HL-60/S4 treated with phorbol 12-myristate 13-acetate at 8.2 ng/mL for 4 days and 3 days (cell line): ENCODE data around the gene ITGAD.

Experiments used
- in situ Hi-C: fragments of 300-500 bp; cut with MboI; formaldehyde crosslinking; loops from 2 replicates; pipeline ENCODE4 v1.15.0; 2022; ENCODE audit warnings: low sequenced_read_pairs

The ITGAD gene

GRCh38 chr16:31365131-31365865 lies 27.8 kb upstream of the ITGAD start:
- in situ Hi-C loops, result no loop called here

- in situ Hi-C loops, result no loop called here
Observed at GRCh38 chr16:31367853-31368252, 25.3 kb upstream of the ITGAD start.

GRCh38 chr16:31371008-31371407 lies 22.1 kb upstream of the ITGAD start:
- in situ Hi-C loops, result no loop called here

GRCh38 chr16:31371619-31372484 lies 21.3 kb upstream of the ITGAD start:
- in situ Hi-C loops, result no loop called here

- in situ Hi-C loops, result no loop called here
Observed at GRCh38 chr16:31373235-31373634, 19.9 kb upstream of the ITGAD start.

DNA sequence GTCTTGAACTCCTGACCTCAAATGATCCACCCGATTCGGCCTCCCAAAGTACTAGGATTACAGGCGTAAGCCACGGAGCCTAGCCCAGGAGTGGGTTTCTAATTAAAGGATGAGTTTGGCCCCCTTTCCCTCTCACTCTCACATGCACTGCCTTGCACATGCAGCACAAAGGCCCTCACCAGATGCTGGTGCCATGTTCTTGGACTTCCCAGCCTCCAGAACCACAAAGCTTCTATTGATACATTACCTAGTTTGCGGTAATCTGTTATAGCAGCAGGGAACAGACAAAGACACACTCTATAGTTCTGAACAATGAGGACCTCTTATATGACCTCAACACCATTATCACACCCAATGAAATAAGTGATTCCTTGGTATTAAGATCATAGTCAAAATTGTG lies 17.9 kb upstream of the ITGAD start:
- in situ Hi-C loops, result no loop called here

DNA sequence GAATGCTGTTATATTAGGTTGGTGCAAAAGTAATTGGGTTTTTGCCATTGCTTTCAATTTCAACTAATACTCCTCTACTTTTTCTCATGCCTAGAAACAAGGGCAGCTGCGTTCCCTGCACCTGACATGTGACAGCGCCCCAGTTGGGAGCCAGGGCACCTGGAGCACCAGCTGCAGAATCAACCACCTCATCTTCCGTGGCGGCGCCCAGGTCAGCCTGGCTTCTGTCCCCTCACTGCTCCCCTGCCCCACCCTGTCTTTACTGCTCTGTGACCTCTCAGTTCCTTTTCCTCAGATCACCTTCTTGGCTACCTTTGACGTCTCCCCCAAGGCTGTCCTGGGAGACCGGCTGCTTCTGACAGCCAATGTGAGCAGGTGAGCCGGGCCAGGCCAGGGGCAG lies 16.4 kb upstream of the ITGAD start:
- in situ Hi-C loops, result no loop called here

GRCh38 chr16:31377210-31377903 lies 15.8 kb upstream of the ITGAD start:
- in situ Hi-C loops, result no loop called here

DNA sequence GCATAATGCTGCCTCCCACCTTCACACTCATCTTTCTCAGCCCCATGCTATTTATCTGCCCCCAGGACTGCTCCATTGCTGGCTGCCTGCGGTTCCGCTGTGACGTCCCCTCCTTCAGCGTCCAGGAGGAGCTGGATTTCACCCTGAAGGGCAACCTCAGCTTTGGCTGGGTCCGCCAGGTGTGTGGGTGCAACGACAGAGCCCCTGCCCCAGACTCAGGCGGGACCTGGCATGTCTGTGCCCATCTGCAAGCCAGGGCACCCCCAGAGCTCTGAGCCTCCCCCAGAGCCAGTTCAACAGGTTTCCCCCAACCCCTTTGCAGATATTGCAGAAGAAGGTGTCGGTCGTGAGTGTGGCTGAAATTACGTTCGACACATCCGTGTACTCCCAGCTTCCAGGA lies 12.9 kb upstream of the ITGAD start:
- in situ Hi-C loops, result no loop called here

DNA sequence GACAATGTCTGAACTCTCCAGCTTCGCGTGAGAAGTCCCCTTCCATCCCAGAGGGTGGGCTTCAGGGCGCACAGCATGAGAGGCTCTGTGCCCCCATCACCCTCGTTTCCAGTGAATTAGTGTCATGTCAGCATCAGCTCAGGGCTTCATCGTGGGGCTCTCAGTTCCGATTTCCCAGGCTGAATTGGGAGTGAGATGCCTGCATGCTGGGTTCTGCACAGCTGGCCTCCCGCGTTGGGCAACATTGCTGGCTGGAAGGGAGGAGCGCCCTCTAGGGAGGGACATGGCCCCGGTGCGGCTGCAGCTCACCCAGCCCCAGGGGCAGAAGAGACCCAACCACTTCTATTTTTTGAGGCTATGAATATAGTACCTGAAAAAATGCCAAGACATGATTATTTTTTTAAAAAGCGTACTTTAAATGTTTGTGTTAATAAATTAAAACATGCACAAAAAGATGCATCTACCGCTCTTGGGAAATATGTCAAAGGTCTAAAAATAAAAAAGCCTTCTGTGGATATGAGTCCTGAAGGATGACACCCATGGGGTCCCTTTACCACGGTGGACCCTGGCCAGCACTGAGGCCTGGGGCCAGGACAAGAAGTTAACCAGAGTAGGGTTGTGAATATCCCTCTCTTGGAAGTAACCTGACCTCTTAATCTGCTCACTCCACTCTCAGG lies 10.5 kb upstream of the ITGAD start:
- in situ Hi-C loops, result no loop called here

GRCh38 chr16:31385680-31386079 lies 7.5 kb upstream of the ITGAD start:
- in situ Hi-C loops, result no loop called here

- in situ Hi-C loops, result no loop called here
Observed at GRCh38 chr16:31386157-31386984, 6.8 kb upstream of the ITGAD start.

- in situ Hi-C loops, result no loop called here
Observed at GRCh38 chr16:31388535-31388934, 4.6 kb upstream of the ITGAD start.

- in situ Hi-C loops, result no loop called here
Observed at GRCh38 chr16:31390504-31391041, 2.6 kb upstream of the ITGAD start.

DNA sequence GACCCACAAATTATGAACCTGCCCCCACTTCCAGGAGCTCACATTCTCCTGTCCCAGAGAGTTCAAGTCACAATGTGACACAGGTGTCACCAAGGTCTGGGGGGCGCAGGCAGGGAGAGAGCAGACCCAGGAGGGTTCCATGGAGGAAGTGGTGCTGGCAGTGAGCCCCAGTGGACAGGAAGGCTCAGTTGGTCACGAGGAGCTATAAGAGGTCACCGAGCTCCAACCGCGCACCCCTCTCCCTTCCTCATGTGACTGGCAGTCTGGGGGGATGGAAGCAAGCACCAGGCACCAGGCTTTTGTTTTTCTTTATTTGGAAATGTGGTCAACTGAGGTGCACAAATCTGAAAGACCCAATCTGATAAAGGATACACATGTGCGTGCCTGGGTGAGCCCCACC lies 2.5 kb downstream of the ITGAD start:
- in situ Hi-C loops, result no loop called here

GRCh38 chr16:31397096-31397660 lies 4.0 kb downstream of the ITGAD start:
- in situ Hi-C loops, result no loop called here

GRCh38 chr16:31397701-31398100 lies 4.6 kb downstream of the ITGAD start:
- in situ Hi-C loops, result no loop called here

DNA sequence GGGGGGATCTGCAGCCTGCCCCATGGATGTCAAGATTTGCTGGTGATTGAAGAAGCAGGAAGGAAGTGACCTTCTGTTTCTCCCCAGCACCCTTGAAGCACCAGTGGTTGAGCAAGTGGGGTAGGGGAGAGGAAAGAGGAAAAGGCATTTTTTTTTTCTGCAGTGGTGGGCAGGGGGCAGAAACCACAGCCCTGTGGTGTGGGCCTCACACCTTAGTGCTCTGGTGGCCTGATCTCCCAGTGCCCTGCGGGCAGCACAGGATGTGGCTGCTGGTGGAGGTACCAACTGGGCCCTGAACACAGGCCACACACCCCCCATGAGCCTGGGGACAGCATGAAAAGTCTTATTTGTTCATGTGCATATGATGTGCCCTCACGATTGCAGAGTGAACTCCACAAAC lies 7.1 kb downstream of the ITGAD start:
- in situ Hi-C loops, result no loop called here

DNA sequence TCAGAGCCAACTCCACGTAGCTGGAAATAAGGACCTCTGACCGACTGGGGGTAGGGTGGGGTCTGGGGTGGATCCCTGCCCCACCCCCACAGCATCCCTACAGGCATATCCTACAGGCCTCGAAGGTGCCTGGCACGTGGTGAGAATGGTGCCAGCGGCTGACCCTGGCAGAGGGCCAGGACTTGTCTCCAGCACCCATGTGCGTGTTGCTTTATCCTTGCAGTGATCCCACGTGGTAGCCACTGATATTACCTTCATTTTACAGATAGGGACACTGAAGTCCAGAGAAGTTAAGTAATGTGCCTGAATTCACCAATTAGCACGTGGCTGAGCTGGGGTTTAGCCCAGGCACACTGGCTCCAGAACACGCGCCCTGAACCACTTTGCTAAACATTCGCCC lies 8.3 kb downstream of the ITGAD start:
- in situ Hi-C loops, result no loop called here

DNA sequence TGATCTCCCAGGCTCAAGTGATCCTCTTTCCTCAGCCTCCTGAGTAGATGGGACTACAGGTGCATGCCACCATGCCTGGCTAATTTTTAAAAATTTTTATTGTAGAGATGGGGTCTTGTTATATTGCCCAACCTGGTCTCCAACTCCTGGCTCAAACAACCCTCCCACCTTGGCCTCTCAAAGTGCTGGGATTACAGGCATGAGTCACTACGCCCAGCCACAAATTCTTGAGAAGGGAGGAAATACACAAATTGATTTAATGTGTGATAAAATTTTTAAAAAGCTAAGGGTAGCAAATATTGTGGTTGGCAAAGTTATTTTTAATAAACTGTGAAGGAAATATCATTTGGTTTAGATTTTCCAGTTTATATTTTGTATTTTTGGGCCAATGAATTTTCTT lies 9.6 kb downstream of the ITGAD start:
- in situ Hi-C loops, result no loop called here
